HG03045 (cell line): Measurements from ENCODE around the gene ARHGAP26.

Experiments used
- ATAC-seq: cut with Tn5 transposase; IDR thresholded peaks from one replicate; pipeline ENCODE4 v1.9.1; 2021; ENCODE audit warnings: mild to moderate bottlenecking, moderate library complexity; ENCODE audit not compliant: unreplicated experiment

ARHGAP26 gene

DNA sequence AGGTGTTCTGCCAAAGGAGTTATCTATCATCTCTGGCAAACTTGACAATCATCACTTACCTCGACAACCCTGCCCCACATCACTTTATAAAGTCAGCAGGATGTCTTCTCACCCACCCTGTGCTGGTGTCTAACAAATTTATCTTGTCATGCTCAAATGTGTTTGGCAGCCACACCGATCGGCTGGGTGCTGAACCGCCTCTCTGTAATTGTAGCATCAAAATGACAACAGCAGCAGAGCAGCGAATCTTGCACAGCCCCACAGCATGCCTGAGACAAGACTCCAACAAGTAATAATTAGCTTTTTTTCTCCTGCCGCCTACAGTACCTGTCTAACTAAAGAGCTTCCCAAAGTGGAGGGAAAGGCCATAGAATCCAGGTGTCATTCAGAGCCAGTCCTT is 457.1 kb downstream of the ARHGAP26 start:
- no peak for ATAC-seq

DNA sequence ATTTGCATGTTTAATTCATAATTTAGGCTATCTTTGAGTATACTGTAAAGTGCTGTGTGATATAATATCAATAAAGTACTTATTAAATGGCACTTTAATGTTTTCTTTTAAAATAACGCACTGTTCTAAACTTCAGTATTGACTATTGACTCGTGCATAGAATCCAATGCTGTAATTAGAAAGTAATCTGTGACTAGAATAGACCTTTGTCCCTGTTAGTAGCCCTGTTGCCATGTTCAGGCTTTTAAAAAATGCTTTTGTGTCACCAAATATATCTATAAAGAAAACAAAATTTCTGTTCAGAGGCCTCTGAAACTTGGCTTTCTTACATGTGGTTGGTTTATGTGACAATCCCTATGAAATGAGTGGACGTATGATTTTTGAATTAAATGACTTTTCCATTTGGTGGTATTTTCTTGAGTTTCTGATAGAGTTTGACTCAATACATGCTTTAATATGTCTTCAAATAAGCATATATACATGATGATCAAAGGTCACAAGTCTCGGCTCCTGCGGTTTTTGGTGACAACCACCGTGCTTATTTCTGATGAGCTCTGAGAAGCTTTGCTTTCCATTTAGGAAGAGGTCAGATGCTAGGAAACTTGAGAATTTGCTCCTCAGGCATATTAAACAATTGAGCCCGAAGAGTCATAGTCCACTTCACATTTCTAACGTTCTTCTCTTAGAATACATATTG is 458.6 kb downstream of the ARHGAP26 start:
- ATAC-seq = no peak

DNA sequence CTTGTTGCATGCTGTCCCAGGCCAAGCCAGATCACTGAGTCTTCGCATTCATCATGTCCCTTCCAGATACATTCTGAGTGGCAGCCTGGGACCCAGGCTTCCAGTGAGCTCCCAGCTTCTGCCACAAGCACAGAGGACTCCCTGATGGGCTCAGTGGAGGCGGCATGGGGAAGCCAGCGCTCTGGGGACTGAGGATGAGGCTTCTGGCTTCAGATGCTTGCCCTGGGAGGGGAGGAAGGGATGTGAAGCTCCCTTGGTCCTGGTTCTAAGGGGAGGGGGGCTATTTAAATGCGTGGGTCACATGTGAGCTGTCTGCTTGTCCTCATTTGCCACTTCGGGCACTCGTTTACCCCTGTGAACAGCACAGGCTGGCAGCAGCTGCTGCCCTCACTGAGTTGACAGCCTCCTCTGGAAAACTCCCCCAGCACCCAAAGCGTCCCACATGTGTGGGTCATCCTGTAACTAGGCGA is 459.3 kb downstream of the ARHGAP26 start:
- peak; percentile 56 for ATAC-seq

DNA sequence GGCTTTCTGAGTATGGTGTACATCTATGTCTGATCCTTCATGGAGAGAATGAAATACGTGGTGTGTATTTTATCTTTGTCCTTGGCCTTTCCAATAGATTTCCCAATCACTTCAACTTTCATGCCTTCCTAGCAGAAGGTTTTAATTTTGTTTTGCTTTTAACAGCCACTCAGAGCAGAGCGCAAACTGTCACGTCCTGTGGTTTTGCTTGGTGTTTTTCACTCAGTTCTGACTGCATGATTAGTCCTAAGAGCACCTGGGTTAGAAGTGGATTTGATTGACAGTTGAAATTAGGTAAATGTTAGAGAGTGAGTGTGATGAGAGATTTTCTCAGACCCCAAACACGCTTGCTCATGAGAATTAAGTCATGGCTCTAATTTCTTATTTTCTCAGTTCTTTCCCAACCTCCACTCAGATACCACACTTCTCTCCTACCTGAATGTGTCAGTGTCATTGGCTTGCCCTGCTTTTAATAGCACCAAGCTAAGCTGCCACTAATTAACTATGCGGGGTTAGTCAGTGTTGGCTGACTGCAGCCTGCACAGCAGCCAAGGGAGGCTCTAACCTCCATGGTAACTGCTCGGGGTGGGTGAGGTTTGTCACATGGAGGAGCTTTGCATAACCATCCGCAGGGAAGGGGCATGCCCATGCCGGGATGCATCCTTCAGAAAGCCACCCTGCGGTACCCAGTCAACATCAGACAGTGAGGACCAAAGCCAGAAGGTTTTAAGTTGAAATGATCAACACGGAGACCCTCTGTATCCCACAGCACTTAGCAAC is 459.9 kb downstream of the ARHGAP26 start:
- peak; percentile 88 for ATAC-seq

DNA sequence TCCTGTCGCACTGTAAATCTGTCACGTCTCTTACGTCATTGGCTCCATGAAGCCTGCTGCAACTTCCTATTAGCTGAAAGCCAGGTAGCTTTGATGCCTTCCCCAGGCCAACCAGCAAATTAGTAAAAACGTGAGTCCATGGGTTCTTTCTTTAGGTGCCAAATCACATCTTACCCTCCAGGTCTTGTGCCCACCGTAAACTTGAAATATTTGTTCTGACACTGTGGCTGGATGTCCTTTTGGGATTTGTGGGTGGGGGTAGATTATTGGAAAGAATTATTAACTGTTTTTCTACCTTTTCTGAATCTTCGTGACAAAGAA is 460.5 kb downstream of the ARHGAP26 start:
- no peak for ATAC-seq

DNA sequence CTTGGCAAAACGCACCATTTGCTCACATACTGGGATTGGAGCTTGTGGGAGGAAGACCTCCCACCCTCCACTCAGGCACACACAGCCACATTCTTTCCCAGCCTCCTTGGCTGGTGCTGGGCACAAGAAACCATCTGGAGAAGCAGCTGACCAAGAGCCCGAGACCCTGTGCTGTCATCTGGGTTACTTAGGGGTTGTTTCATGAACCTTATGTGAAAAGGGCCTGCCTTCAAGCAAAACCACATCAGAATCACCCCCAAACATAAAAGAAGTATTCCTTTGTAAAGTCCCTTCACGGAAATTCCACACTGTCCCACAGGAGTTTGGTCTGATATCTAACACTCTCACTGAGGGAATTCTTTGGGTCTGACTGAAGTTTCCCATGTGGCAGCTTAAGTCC is 461.2 kb downstream of the ARHGAP26 start:
- ATAC-seq = no peak

DNA sequence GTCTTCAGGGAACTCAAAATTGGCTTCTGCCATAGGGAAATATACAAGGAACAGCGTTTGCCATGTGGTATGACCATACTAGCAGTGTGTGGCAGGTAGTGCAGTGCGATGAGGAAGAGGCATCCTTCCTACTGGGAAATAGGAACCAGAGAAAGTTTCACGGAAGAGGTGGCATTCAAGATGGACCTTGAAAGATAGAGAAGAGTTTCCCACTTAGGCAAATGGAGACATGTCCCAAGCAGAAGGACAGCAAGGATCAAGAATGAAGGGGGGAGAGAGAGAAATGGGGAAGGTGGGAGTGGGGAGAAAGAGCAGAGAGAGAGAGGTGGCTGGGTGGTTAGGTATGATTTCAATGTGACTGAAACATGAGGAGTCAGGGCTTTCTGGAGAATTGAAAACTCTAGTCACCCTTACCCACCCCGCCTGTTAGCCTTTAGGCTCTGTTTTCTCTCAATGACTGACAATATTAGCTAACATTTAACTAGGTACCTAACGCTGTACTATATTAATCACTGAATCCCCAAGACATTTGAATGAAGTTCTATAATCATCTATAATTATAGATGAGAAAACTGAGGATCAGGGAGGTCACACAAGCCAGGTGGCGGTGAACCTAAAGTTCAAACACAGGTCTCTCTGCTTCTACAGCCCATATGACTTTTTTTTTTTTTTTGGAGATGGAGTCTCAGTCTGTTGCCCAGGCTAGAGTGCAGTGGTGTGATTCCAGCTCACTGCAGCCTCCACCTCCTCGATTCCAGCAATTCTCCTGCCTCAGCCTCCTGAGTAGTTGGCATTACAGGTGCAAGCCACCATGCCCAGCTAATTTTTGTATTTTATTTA is 462.0 kb downstream of the ARHGAP26 start:
- ATAC-seq = no peak

DNA sequence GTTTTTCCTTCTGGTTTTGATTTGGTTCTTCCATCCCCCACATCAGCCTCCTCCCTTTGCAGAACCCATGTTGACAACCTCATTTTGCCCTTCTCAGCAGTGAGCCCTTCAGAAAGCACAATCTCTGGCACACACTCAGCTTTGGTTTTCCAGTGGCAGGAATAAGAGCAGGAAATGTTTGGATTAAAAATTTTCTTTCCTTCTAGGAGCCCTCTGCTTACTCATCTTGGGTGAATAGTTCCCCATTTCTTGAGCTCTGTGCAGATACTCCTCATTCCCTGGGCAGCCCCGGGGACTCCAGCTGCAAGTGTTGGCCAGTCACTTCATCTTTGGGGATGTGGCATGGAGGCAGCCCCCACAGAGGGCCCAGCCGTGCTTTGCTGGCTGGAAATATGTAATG is 462.9 kb downstream of the ARHGAP26 start:
- ATAC-seq = no peak

DNA sequence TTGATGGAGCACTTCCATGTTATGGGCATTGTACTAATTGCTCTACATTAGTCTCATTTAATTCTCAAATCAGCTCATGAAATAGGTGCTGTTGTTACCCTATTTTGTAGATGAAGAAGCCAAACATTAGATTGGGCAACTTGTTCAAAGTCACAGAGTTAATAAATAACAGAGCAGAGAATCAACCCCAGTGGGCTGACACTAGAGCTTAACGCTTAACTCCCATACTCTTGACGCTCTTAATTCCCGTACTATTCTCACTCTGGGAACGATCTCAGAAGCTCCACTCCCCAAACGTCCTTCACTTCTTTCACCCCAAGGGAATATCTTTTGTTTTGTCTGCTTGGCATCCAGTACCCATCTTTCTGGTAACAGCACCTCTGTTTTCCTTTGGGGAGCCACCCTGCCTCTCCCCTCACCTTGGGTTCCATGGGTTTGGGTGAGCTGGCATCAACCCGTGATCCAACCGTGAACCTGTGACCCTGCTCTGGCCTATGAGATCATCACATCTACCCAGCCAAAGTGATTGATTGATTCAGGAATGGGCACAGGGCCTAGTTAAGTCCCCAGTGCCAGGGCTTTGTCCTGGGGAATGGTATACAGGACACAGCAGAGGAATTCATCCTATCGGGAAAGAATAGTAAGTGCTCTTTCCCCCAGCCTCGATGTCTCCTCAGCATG is 464.1 kb downstream of the ARHGAP26 start:
- no peak for ATAC-seq

DNA sequence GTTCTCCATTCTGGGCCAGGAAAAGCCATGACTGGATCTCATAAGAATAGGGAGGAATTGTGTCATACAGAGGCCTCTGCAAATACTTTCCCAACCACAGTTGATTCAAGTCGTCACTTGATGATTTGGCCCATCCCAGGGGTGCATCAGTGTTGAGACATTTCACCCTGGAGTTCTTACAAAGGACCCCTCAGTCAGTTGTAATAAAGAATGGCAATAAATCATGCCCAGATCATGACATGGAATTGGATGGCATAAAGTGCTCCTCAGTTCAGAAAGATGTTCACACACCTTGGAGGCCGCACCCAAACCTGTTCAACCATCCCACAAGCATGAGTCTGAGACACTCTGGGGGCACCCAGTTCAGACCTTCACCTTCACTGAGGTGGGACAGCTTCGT is 465.2 kb downstream of the ARHGAP26 start:
- ATAC-seq = no peak

DNA sequence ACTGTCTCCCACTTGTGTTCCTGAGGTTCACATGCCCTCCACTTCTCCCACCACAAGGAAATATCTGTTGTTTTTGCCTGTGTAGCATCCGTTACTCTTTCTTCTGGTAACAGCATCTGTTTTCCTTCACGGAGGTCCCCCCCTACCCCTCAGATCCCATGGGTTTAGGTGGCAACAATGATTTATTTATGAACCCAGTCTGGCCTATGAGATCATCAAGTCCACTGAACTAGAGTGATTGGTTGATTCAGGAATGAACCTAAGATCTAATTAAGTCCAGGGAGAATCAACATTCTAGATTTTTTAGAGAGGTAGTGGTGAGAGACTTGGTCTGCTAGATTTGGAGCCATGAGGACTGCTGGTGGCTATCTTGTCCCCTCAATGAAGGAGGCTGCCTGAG is 466.5 kb downstream of the ARHGAP26 start:
- no peak for ATAC-seq

DNA sequence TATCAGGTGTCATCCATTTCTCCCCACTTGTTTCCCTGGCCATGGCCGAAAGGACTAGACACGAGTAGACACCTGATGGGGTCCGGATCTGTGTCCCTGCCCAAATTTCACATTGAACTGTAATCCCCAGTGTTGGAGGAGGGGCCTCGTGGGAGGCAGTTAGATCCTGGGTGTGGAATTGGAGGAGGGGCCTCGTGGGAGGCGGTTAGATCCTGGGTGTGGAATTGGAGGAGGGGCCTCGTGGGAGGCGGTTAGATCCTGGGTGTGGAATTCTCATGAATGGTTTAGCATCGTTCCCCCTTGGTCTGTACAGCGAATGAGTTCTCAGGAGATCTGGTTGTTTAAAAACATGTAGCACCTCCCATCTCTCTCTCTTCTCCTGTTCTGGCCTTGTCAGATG is 467.5 kb downstream of the ARHGAP26 start:
- ATAC-seq = no peak

DNA sequence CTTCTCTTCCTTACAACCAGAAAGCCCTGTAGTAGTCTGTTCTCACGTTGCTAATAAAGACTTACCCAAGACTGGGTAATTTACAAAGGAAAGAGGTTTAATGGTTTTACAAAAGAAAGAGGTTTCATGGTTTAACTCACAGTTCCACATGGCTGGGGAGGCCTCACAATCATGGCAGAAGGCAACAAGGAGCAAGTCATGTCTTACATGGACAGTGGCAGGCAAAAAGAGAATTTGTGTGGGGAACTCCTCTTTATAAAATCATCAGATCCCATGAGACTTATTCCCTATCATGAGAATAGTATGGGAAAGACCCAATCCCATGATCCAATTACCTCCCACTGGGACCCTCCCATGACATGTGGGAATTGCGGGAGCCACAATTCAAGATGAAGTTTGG is 468.4 kb downstream of the ARHGAP26 start:
- ATAC-seq = no peak

DNA sequence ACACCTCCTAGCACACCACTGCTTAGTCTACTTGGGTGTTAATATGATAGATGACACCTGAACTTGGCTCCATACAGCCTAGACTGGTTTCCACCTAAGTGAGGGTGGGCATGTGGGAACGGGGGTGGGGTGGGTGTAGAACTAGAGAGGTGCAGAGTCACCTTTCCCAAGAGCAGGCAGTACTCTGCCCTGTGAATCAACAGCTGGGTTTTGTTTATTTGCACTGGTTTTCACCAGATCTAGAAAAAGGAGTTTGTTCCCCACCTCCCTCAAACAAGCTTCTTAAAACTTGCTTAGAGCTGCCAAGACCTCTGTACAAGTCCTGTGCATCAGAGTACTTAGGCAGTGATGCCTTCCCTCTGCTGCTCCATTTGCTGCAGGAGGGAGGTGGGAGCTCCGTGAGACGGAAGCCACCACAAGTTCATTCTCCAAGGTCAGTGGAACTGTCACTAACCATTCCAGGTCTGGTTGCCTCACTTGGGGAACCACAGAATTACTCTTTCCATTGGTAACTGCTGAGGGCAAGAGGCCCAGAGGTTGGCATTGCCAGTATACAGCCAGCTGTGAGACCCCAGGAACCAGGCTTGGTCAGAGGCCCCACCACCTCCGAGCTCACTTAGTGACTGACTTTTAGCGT is 469.8 kb downstream of the ARHGAP26 start:
- ATAC-seq = no peak

DNA sequence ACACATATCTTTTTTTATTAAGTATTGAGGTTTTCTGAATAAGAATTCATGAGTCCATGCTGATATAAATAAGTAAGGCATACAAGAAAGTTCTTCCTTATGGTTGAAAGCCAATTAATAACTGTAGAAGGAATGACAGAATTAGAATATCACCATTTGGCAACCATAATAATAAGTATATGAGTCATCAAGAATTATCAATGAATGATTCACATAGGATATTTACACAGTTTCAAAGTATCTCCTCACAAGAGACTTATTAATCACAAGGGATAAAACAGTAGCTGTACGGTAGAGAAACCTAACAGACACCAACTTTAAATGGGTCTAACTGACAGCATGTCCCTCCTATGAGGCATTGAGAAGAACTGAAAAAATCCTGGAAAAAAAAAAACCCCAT is 471.7 kb downstream of the ARHGAP26 start:
- no peak for ATAC-seq

DNA sequence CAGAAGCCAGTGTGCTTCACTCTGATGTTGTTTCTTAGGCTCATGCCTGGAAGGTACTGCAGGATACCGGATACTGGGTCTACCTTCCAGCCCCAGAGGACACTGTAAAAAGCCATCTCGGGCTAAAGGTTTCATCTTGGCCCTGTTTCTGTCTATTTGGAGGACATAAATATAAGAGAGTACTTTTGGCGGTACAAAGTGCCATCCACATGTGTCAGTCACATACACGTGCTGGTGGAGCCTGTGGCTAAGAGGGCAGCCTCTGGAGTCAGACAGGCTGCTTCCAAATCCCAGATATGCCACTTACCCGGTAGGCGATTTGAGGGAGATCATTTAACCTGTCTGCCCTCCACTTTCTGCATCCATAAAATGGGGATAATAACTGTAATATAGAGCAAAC is 472.9 kb downstream of the ARHGAP26 start:
- ATAC-seq = no peak

DNA sequence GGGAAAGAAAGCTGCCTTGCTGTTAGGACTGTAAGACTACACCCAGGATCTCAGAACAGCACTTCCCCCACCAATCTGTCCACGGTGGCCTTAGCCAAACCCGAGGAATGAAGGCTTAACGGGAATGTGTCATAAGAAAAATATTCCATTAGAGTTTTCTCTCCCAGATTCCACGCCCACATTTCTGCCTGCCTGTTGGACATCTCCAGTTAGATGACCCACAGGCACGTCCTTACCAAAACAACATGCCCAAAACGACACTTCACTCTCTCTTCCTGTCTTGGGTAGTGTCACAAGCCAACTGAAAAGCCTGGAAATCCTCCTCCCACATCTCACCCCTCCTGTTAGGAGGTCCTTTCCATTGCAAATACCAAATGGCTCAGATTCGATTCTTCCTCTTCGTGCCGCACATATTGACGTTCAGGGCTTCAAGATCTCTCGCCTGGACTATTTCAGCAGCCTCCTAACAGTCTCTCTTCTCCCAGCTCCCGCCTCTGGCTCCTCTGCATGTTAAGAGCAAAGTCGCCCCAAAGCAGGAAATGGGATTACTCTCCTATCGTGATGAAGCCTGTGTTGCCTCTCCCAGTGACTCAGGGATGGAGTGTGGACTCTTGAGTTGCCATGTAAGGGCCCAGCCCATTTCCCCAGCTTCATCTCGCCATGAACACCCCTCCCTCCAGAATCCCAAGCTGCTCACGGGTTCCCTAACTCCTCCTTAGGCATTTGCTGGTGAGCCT is 474.0 kb downstream of the ARHGAP26 start:
- ATAC-seq = no peak

DNA sequence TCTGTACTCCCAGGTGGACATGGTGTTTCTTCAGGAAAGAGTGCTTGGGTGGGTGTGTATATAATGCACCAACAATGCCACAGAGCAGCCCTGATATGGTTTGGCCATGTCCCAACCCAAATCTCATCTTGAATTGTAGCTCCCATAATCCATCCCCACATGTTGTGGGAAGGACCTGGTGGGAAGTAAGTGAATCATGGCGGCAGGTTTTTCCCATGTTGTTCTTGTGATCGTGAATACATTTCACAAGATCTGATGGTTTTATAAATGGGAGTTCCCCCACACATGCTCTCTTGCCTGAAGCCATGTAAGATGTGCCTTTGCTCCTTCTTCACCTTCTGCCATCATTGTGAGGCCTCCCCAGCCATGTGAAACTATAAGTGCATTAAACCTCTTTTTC is 474.8 kb downstream of the ARHGAP26 start:
- no peak for ATAC-seq

DNA sequence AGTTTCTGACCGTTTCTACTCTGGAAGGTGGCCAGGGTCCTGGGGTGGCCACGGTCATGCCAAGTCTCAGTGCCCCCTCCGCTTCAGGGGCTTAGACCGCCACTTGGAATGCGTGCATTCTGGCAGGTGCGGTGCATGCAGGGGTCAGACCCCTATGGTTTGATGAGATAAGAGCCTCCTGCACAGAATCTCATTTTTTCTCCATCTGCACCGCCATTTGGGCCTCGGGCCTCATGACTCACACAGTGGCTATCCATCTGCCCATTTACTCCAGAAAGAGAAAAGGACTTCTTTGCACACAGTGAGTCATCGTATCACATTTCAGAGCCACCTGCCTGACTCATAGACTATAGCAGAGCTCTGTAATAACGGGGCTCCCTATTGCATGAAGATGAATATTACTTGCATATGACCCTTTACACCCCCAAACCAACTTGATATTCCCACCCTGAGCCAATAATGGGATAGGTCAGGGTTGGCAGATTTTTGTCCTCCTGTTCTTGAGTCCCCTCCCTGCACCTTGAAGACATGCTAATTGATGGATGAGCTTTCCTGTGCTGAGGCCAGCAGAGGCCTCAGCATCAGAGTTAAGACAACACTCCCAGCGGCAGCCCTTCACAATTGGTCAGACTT is 475.9 kb downstream of the ARHGAP26 start:
- no peak for ATAC-seq
